HepG2 (cell line): ENCODE results near the gene IKZF2. TPM values are rescaled to one million over a fixed set of nuclear protein-coding genes. Genes with fewer than 3 reads are reported as not detected.

Experiments
- ATAC-seq: fragments of 200-7000 bp; cut with Tn5 transposase; 3 replicates; pipeline ENCODE4 v1.9.1; 2020; ENCODE audit warnings: mild to moderate bottlenecking, moderate library complexity
- BruUV-seq: library from RNA; stranded (reverse); fragments of 400-500 nt; replicated peaks from 2 replicates; lab custom pipeline; 2021; lab: Mats Ljungman, UMichigan
- CTCF ChIA-PET: fragments of 300-600 bp; formaldehyde crosslinking; extraction: SDS; loops from one replicate; lab custom pipeline; 2021; ENCODE audit warnings: low total read pairs, inconsistent platforms, low intra/inter-chr PET ratio; lab: Yijun Ruan, JAX
- POLR2A ChIA-PET: fragments of 350-600 bp; sonication (Branson Sonifier 250); formaldehyde crosslinking; loops from one replicate; lab custom pipeline; 2020; ENCODE audit warnings: antibody characterized with exemption, inconsistent platforms; lab: Yijun Ruan, JAX
- DNase-seq: peaks from one replicate; pipeline ENCODE4 v3.0.0-alpha.2; 2015; ENCODE audit warnings: low spot score
- FAIRE-seq: peaks from 3 replicates; lab custom pipeline; 2011; peaks lifted over from hg19 to GRCh38; lab: Jason Lieb, UNC
- H2AFZ ChIP-seq: one replicate; pipeline ENCODE4 v1.6.1; 2011; ENCODE audit warnings: low read length, inconsistent platforms
- H3K27ac ChIP-seq: fragments of 300-600 bp; 3 replicates; pipeline ENCODE4 v1.8.0; 2011; ENCODE audit warnings: mixed run types, mild to moderate bottlenecking, mixed read lengths, low read length, inconsistent platforms; ENCODE audit not compliant: insufficient read depth; ENCODE audit errors: extremely low read length
- H3K27me3 ChIP-seq, 2 experiments: fragments of 200-600 bp in 1 of 2; 2 replicates in 1 of 2; 3 replicates in 1 of 2; pipeline versions ENCODE4 v1.6.0 to v1.8.0; 2011; ENCODE audit warnings: low read length in 2 of 2, mild to moderate bottlenecking in 2 of 2, moderate library complexity in 2 of 2, inconsistent platforms in 1 of 2; ENCODE audit not compliant: insufficient read depth in 2 of 2, control insufficient read depth in 1 of 2
- H3K36me3 ChIP-seq, 2 experiments: fragments of 200-600 bp in 1 of 2; replicated peaks in 1 of 2; 2 replicates in 1 of 2; 3 replicates in 1 of 2; pipeline versions ENCODE4 v1.5.1 to v1.8.0; 2011; ENCODE audit warnings: low read length in 2 of 2, inconsistent platforms in 1 of 2; ENCODE audit not compliant: insufficient read depth in 2 of 2, control insufficient read depth in 1 of 2
- H3K4me1 ChIP-seq: 2 replicates; pipeline ENCODE4 v1.5.1; 2012; ENCODE audit warnings: low read length, inconsistent platforms; ENCODE audit not compliant: insufficient read depth
- H3K4me2 ChIP-seq: 2 replicates; pipeline ENCODE4 v1.6.0; 2011; ENCODE audit warnings: low read depth, low read length, inconsistent platforms
- H3K4me3 ChIP-seq, 3 experiments: fragments of 200-600 bp in 1 of 3; sonication (generic), shearing (Covaris generic) in 1 of 3; replicated peaks in 1 of 3; 2 replicates each; pipeline ENCODE4 v1.5.1; 2011 to 2016; ENCODE audit warnings: low read length in 3 of 3, inconsistent platforms in 2 of 3, low read depth in 2 of 3, mild to moderate bottlenecking in 2 of 3, control low read depth in 1 of 3, mixed read lengths in 1 of 3; ENCODE audit not compliant: insufficient read depth in 1 of 3
- H3K79me2 ChIP-seq: one replicate; pipeline ENCODE4 v1.6.1; 2011; ENCODE audit warnings: low read length, inconsistent platforms; ENCODE audit not compliant: insufficient read depth
- H3K9ac ChIP-seq: 2 replicates; pipeline ENCODE4 v1.6.0; 2011; ENCODE audit warnings: mild to moderate bottlenecking, low read depth, low read length, inconsistent platforms; ENCODE audit not compliant: insufficient read depth
- H3K9me3 ChIP-seq: 2 replicates; pipeline ENCODE4 v1.5.1; 2012; ENCODE audit warnings: mild to moderate bottlenecking, low read length
- H4K20me1 ChIP-seq: 2 replicates; pipeline ENCODE4 v1.6.0; 2011; ENCODE audit warnings: inconsistent platforms, mild to moderate bottlenecking, low read length, moderate library complexity; ENCODE audit not compliant: insufficient read depth
- CBFB ChIP-seq: sonication (generic); formaldehyde crosslinking; IDR thresholded peaks from 2 replicates; pipeline ENCODE4 v1.4.0; 2020; ENCODE audit warnings: missing genetic modification reagents
- CHCHD3 ChIP-seq: sonication (generic); formaldehyde crosslinking; IDR thresholded peaks from 2 replicates; pipeline ENCODE4 v1.8.0; 2022; ENCODE audit warnings: mild to moderate bottlenecking, missing genetic modification reagents, moderate library complexity
- DMAP1 ChIP-seq: IDR thresholded peaks from 2 replicates; pipeline ENCODE4 v1.6.1; 2016
- HNRNPK ChIP-seq: fragments of 200-400 bp; formaldehyde crosslinking; IDR thresholded peaks from 2 replicates; pipeline ENCODE4 v1.6.1; 2018; ENCODE audit warnings: low read length, low read depth, moderate library complexity, mild to moderate bottlenecking; ENCODE audit not compliant: poor library complexity, severe bottlenecking
- IRX3 ChIP-seq: sonication (generic); formaldehyde crosslinking; IDR thresholded peaks from 2 replicates; pipeline ENCODE4 v1.8.1; 2023; ENCODE audit warnings: mild to moderate bottlenecking, low read depth, missing genetic modification reagents, borderline replicate concordance
- LCORL ChIP-seq, 2 experiments: fragments of 450-650 bp in 1 of 2; sonication (generic) in 1 of 2; formaldehyde crosslinking in 1 of 2; IDR thresholded peaks; 2 replicates each; pipeline versions ENCODE4 v1.5.0 to v1.6.1; 2017 to 2020; ENCODE audit warnings: antibody characterized with exemption in 1 of 2, missing genetic modification reagents in 1 of 2
- NFKBIZ ChIP-seq: IDR thresholded peaks from 2 replicates; pipeline ENCODE4 v1.6.1; 2018; ENCODE audit warnings: missing genetic modification reagents, missing compliant biosample characterization
- ZBTB3 ChIP-seq: sonication (generic); formaldehyde crosslinking; IDR thresholded peaks from 2 replicates; pipeline ENCODE4 v1.4.0; 2020; ENCODE audit warnings: low read depth, mild to moderate bottlenecking, moderate library complexity, missing genetic modification reagents, borderline replicate concordance
- ZMAT5 ChIP-seq: sonication (generic); formaldehyde crosslinking; IDR thresholded peaks from 2 replicates; pipeline ENCODE4 v1.5.0; 2020; ENCODE audit warnings: mild to moderate bottlenecking, low read depth, missing genetic modification reagents, borderline replicate concordance
- ZNF17 ChIP-seq: sonication (generic); formaldehyde crosslinking; IDR thresholded peaks from 2 replicates; pipeline ENCODE4 v1.5.0; 2020; ENCODE audit warnings: mild to moderate bottlenecking, missing genetic modification reagents
- ZNF256 ChIP-seq: sonication (generic); formaldehyde crosslinking; conservative IDR thresholded peaks from 2 replicates; pipeline ENCODE4 v1.4.0; 2020; ENCODE audit warnings: missing genetic modification reagents
- ZNF282 ChIP-seq: fragments of 450-650 bp; IDR thresholded peaks from 2 replicates; pipeline ENCODE4 v1.6.1; 2018; ENCODE audit not compliant: partially characterized antibody
- ZNF33A ChIP-seq: sonication (generic); formaldehyde crosslinking; IDR thresholded peaks from 2 replicates; pipeline ENCODE4 v1.5.1; 2020; ENCODE audit warnings: missing genetic modification reagents, mild to moderate bottlenecking, moderate library complexity, borderline replicate concordance
- ZNF34 ChIP-seq: sonication (generic); formaldehyde crosslinking; IDR thresholded peaks from 2 replicates; pipeline ENCODE4 v1.4.0; 2020; ENCODE audit warnings: mild to moderate bottlenecking, missing genetic modification reagents, borderline replicate concordance
- ZNF605 ChIP-seq: sonication (generic); formaldehyde crosslinking; IDR thresholded peaks from 2 replicates; pipeline ENCODE4 v1.8.0; 2022; ENCODE audit warnings: mild to moderate bottlenecking, missing genetic modification reagents
- ZNF670 ChIP-seq: sonication (generic); formaldehyde crosslinking; IDR thresholded peaks from 2 replicates; pipeline ENCODE4 v1.8.0; 2022; ENCODE audit warnings: mild to moderate bottlenecking, missing genetic modification reagents, borderline replicate concordance
- WGBS: methylation state at CpG from one replicate; pipeline ENCODE4 v1.1.6; 2017; ENCODE audit warnings: low lambda C conversion rate; 5-methylcytosine and 5-hydroxymethylcytosine counted together
- in situ Hi-C: cut with HindIII; loops from 2 replicates; pipeline ENCODE4 v1.10.0; 2017; ENCODE audit warnings: low pct_unique_long_range_greater_than_20kb; ENCODE audit not compliant: extremely low pct_ligation_motif_present
- intact Hi-C: fragments of 100-400 bp; cut with micrococcal nuclease; formaldehyde crosslinking; loops from one replicate; pipeline ENCODE4 v1.10.0; 2022; ENCODE audit not compliant: unreplicated experiment
- polyA plus RNA-seq, 8 experiments: library from polyadenylated mRNA; depleted of rRNA in 3 of 8; stranded (reverse) in 7 of 8; unstranded in 1 of 8; fragments of >200 nt; fragmentation: Illumina TruSeq in 4 of 8; extraction: Trizol in 4 of 8; gene quantifications; 2 replicates each; pipeline versions ENCODE4 v1.2.1 to v1.2.3, GENCODE V29; 2011 to 2016; ENCODE audit warnings: low read depth in 4 of 8, missing spikeins in 1 of 8, mixed read lengths in 1 of 8; ENCODE audit not compliant: insufficient read depth in 1 of 8
- total RNA-seq, 5 experiments: library from RNA; depleted of rRNA; stranded (reverse); fragments of >200 nt; fragmentation: Illumina TruSeq; extraction: Trizol; gene quantifications; 2 replicates each; pipeline ENCODE4 v1.2.3, GENCODE V29; 2016; ENCODE audit warnings: low read depth in 1 of 5

The IKZF2 gene
- total and polyA plus RNA-seq, 2 of the 13 experiments (the other 11 are each of a cell fraction or from before 2014, with no cell fraction given): 0.18 to 0.86 TPM

- CTCF ChIA-PET: no interaction called here
- in situ Hi-C loops: loop anchor here (5.0 to 10.0 kb wide), 2 partner anchors 376 to 468 kb away; no protein-coding TSS in a partner anchor
- H3K9ac ChIP-seq: peak overlapping the region; percentile 60; the same call in 1 of the 2 replicates
Measured at GRCh38 chr2:213150315-213151097, 906 bp downstream of the IKZF2 start.

GRCh38 chr2:213149949-213150314 lies 1.5 kb downstream of the IKZF2 start:
- no peak overlapping the region for H3K9ac ChIP-seq
- DNase-seq (no peak), FAIRE-seq (no peak), ATAC-seq (no peak)
- no peak overlapping the region; the same call in 1 of the 2 replicates for H3K4me2 ChIP-seq
- H3K36me3 ChIP-seq: no peaks in the 10 kb centered on the region
- TF ChIP-seq ZNF34 (no peak), ZNF17 (CRISPR knock-in tag) (no peak), CHCHD3 (CRISPR knock-in tag) (no peak), ZNF256 (no peak), LCORL (IDR thresholded peaks at IDR 0.05) (no peak), LCORL (CRISPR knock-in tag; IDR thresholded peaks at IDR 0.05) (no peak), ZNF605 (CRISPR knock-in tag) (no peak), DMAP1 (no peak), IRX3 (no peak), ZNF282 (no peak), ZNF670 (no peak), ZBTB3 (CRISPR knock-in tag) (no peak)
- no peaks in the 10 kb centered on the region for H3K79me2 ChIP-seq
- no peaks in the 10 kb centered on the region for H3K9me3 ChIP-seq
- POLR2A ChIA-PET: no interaction called here
- peaks cover 11% of the 10 kb centered on the region; the same call in 1 of the 2 replicates for H3K4me1 ChIP-seq
- in situ Hi-C loops (loop anchor here (5.0 to 10.0 kb wide), 2 partner anchors 375 to 468 kb away; no protein-coding TSS in a partner anchor), intact Hi-C loops (loop anchor here (5.0 kb wide), 1 partner anchor 168 kb away; no protein-coding TSS in a partner anchor)
- H3K27ac ChIP-seq: no peak overlapping the region
- CTCF ChIA-PET: no interaction called here
- H3K4me3 ChIP-seq: no peak overlapping the region
- 14% methylated on average over 7 of the region's 7 CpGs for WGBS
- H3K27me3 ChIP-seq: peaks cover 0 to 15% of the 10 kb centered on the region in 2 experiments; a peak in 1 of 5 replicates
- H2AFZ ChIP-seq: no peak overlapping the region
- BruUV-seq: no TSS peak
- no peaks in the 10 kb centered on the region for H4K20me1 ChIP-seq

More at GRCh38 chr2:213150315-213151097, 906 bp downstream of the IKZF2 start:
- 9% methylated on average over 10 of the region's 10 CpGs for WGBS
- Histone ChIP-seq H3K4me1 (peaks cover 11% of the 10 kb centered on the region; the same call in 1 of the 2 replicates), H3K4me2 (peak overlapping the region; percentile 98), H3K79me2 (no peaks in the 10 kb centered on the region), H3K27ac (no peak overlapping the region), H3K4me3 (peak overlapping the region; percentile 72 to 83 (median 80); a peak in 5 of 6 replicates), H3K9me3 (no peaks in the 10 kb centered on the region), H4K20me1 (no peaks in the 10 kb centered on the region), H2AFZ (no peak overlapping the region), H3K36me3 (no peaks in the 10 kb centered on the region), H3K27me3 (peaks cover 0 to 15% of the 10 kb centered on the region in 2 experiments; a peak in 1 of 5 replicates)
- no peak for FAIRE-seq
- BruUV-seq: no TSS peak
- POLR2A ChIA-PET: interaction anchor here (1.2 kb wide), 1 partner anchor 134 kb away, joined by 3 read pairs; the partner anchor contains the start of gene SPAG16
- no peak for DNase-seq
- no peak for ATAC-seq
- TF ChIP-seq CBFB (no peak), HNRNPK (peak; percentile 78), ZNF33A (no peak), NFKBIZ (CRISPR knock-in tag) (no peak), ZMAT5 (CRISPR knock-in tag) (no peak)
- intact Hi-C loops: loop anchor here (1.0 to 5.0 kb wide), 3 partner anchors 134 to 459 kb away; partner anchors contain the start of gene SPAG16
